Muscle of leg (tissue), 11 donors: ENCODE measurements around the gene HSPB7. TPM values are rescaled to one million over a fixed set of nuclear protein-coding genes. Genes with fewer than 3 reads are reported as not detected.

Experiments used
- DNase-seq: peaks from one replicate; pipeline ENCODE4 v3.0.0; 2013
- H3K27ac ChIP-seq: one replicate; pipeline ENCODE4 v1.5.1; 2013; ENCODE audit warnings: mild to moderate bottlenecking, low read length, control low read depth
- H3K27me3 ChIP-seq: one replicate; pipeline ENCODE4 v1.6.1; 2013; ENCODE audit warnings: low read length; ENCODE audit not compliant: control insufficient read depth, insufficient read depth
- H3K36me3 ChIP-seq: one replicate; pipeline ENCODE4 v1.6.1; 2013; ENCODE audit warnings: low read length; ENCODE audit not compliant: control insufficient read depth, insufficient read depth
- H3K4me1 ChIP-seq: one replicate; pipeline ENCODE4 v1.6.1; 2013; ENCODE audit warnings: low read length; ENCODE audit not compliant: control insufficient read depth, insufficient read depth
- H3K4me3 ChIP-seq: one replicate; pipeline ENCODE4 v1.5.1; 2013; ENCODE audit warnings: low read length, control low read depth
- H3K9me3 ChIP-seq: replicated peaks from 2 replicates; pipeline ENCODE4 v1.6.1; 2013; ENCODE audit warnings: low read depth, low read length; ENCODE audit not compliant: control insufficient read depth
- WGBS: methylation state at CpG from one replicate; pipeline ENCODE4 v1.1.5; 2013; ENCODE audit warnings: missing lambda C conversion rate; ENCODE audit not compliant: insufficient coverage; 5-methylcytosine and 5-hydroxymethylcytosine counted together
- polyA plus RNA-seq, 8 donors: library from polyadenylated mRNA; unstranded; fragments of 120-200 nt; gene quantifications; one replicate each; pipeline versions ENCODE4 v1.2.1 to v1.2.3, GENCODE V29; 2013; ENCODE audit warnings: inconsistent platforms in 1 of 8, low replicate concordance in 1 of 8; ENCODE audit not compliant: insufficient read length in 8 of 8, insufficient read depth in 1 of 8
- total RNA-seq: library from RNA; stranded (reverse); fragments of 120-200 nt; gene quantifications from one replicate; pipeline ENCODE4 v1.2.4, GENCODE V29; 2013

Gene HSPB7
- total and polyA plus RNA-seq, 9 donors: 39.5 to 165 (median 136) TPM

DNA sequence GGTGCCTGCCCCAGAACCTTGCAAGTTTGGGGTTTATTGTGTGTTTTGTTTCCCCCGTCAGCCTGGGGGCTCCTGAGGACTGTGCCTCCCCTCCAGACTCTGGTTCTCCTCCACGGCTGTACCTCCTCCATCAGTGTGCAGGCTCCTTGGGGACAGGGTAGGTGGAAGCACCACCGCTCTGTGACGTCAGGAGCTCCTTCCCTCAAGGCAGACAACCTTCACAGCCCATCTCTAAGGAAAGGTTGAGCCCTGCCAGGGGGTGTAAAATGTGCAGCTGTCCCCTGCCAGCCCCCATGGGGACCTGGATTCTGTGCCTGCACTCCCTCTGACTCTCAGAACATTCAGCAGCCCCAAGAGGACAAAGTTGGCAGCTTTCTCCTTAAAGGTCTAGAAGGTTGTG, 465 bp upstream of the HSPB7 start:
- Histone ChIP-seq H3K36me3 (peaks cover 8% of the 10 kb centered on the region), H3K4me3 (peak overlapping the region; percentile 53), H3K27ac (peak overlapping the region; percentile 97), H3K4me1 (peaks cover 85% of the 10 kb centered on the region), H3K27me3 (peaks cover 18% of the 10 kb centered on the region), H3K9me3 (no peaks in the 10 kb centered on the region)
- DNase-seq: peak; percentile 46
- WGBS: no CpG with 5 or more reads among the region's 4 CpGs

DNA sequence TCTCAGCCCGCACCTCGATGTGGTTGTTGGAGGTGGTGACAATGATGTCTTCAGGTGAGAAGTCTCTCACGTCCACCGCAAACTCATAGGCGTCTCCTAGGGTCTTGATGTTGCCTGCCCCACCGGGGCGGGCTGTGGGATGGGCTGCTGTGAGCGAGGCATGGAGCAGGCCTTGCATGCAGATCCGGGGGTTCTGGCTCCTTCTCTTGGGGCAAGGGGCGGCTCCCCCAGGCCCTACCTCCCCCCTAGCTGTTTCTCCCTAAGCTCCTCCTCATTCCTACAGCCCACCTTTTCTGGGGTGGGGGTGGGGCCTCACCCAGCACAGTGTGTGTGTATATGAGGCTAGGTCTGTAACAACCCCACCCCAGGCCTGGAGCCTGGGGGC, 775 bp downstream of the HSPB7 start:
- H3K9me3 ChIP-seq: no peaks in the 10 kb centered on the region
- peaks cover 8% of the 10 kb centered on the region for H3K36me3 ChIP-seq
- peak overlapping the region; percentile 97 for H3K27ac ChIP-seq
- DNase-seq: no peak
- H3K27me3 ChIP-seq: peaks cover 12% of the 10 kb centered on the region
- H3K4me3 ChIP-seq: peak overlapping the region; percentile 53
- 71% methylated on average over 6 of the region's 10 CpGs for WGBS
- H3K4me1 ChIP-seq: peaks cover 93% of the 10 kb centered on the region

DNA sequence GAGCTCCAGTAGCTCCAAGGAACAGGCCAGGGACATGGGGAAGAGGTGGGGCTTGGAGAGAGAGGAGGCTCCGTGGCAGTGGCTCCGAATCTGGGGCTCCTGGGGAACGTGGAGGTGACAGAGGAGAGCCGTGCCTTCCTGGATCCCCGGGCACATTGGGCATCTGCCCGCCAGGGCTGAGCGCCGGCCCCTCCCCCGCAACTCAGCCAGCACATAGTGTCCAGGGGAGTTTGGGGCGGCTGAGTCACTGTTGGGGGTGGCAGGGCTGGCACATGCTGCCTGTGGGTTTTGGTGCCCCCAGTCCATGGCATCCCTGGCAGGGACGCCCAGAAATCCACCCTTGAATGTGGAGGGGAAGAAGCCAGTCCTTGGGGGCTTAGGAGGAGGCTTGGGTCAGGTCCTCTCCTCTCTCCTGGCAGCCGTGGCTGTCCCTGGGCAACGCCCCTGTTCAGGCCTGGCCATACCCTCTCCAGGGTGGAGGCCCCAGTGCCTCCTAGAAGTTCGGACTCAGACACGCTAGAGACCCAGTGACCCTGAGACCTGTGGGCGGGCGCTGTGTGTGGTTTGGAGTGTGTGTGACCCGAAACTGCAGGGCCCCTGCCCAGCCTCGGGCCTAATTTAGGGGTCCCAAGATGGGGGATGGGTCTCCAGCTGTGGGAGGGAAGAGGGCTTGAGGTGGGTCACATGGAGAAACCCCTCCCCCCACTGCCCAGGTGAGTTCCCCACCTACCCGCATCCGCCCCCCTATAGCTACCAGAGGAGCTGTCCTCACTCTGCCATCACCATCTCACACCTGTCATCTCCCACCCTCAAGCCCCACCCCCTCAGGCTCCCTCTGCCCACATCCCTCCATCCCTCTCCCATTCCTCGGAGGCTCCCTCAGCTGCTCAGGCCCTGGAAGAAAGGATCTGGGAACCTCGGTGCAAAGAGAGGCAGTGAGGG, 1.6 kb downstream of the HSPB7 start:
- peaks cover 8% of the 10 kb centered on the region for H3K36me3 ChIP-seq
- DNase-seq: no peak
- H3K27ac ChIP-seq: peak overlapping the region; percentile 97
- H3K4me1 ChIP-seq: peaks cover 86% of the 10 kb centered on the region
- H3K9me3 ChIP-seq: no peaks in the 10 kb centered on the region
- peaks cover 5% of the 10 kb centered on the region for H3K27me3 ChIP-seq
- H3K4me3 ChIP-seq: peak overlapping the region; percentile 53
- WGBS: 65% methylated on average over 9 of the region's 23 CpGs

DNA sequence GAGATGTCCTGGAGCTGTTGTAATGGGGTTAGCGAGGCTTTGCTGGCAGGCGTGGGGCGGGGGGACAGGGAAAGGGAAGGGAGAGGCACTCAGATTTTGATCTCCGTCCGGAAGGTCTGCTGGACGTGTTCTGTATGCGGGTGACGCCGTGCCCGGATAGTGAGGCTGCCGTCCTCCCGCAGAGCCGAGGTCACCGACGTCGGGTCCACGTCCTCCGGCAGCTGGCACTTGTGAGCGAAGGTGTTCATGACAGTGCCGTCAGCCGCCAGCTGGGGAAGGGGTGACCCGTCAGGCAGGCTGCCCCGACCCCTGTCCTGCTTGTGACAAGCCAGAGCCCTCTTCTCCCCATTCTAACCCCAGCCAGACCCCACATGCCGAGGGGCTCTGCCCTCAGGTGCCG, 2.4 kb downstream of the HSPB7 start:
- Histone ChIP-seq H3K4me1 (peaks cover 84% of the 10 kb centered on the region), H3K4me3 (no peak overlapping the region), H3K36me3 (peaks cover 8% of the 10 kb centered on the region), H3K9me3 (no peaks in the 10 kb centered on the region), H3K27ac (peak overlapping the region; percentile 85), H3K27me3 (peaks cover under 1% of the 10 kb centered on the region)
- WGBS: 92% methylated on average over 24 of the region's 25 CpGs
- no peak for DNase-seq

DNA sequence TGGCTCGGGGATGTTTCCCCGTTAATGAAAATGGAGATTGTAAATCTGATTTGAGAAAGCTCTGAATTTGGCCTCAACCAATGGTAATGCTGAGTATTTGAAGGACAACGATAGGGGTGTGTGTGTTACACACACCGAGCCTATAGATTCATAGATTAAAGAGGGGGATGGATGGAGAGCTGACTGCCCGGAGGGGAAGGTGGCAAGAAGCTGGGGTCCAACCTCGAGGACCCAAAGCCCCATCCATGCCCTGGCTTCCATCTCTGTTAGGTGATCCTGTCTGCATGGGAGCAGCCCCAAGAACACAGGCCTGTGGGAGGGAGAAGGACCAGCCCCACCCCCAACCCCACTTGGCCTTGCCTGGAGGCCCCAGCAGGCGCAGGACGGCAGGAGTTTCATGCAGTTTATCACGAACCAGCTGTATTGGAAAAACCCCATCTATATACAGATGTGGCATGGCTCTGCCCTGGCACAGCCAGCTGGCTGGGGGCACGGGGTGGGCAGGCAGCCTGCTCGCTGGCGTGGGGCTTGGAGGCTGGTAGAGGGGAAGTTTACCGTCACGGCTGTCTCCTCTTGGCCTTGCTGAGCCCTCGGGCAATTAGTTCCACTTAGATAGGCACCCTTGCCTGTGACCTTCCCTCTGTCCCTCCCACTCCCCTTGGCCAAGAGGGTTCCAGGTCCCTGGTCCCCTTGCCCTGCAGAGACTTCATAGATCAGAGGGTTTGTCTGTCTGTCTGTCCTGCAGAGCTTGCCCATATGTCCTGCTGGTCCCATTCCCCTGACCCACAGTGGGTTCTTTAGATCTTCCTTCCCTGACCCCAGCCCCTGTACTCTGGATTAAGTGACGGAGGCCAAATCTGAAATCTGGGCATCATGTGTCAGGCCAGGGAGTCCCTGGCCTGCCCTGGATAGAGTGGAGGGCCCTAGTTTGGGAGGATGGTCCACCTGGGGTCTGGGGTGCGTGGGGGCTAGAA, 3.0 kb downstream of the HSPB7 start:
- Histone ChIP-seq H3K9me3 (no peaks in the 10 kb centered on the region), H3K36me3 (peaks cover 8% of the 10 kb centered on the region), H3K27ac (peak overlapping the region; percentile 85), H3K27me3 (no peaks in the 10 kb centered on the region), H3K4me3 (no peak overlapping the region), H3K4me1 (peaks cover 77% of the 10 kb centered on the region)
- WGBS: 63% methylated on average over 6 of the region's 17 CpGs
- DNase-seq: peak; percentile 60

DNA sequence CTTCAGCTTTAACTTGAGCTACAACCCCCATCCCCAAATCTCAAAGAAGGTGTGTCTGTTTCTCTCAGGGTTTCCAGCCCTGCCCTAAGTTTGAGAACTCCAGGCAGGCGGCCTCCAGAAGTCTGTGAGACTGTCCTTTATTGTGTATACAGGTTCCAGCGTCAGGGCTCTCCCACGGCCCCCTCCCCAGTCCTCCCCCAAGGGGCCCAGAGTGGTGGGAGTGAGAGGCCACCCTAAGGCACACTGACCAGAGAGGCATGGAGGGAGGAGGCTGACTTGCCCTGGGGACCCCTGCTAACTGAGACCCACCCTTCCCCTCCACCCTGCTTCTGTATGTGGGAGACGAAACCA, 4.0 kb downstream of the HSPB7 start:
- Histone ChIP-seq H3K9me3 (no peaks in the 10 kb centered on the region), H3K36me3 (peaks cover 8% of the 10 kb centered on the region), H3K4me1 (peaks cover 68% of the 10 kb centered on the region), H3K27me3 (no peaks in the 10 kb centered on the region), H3K4me3 (no peak overlapping the region), H3K27ac (peak overlapping the region; percentile 85)
- DNase-seq: no peak
- no CpG with 5 or more reads among the region's 4 CpGs for WGBS

DNA sequence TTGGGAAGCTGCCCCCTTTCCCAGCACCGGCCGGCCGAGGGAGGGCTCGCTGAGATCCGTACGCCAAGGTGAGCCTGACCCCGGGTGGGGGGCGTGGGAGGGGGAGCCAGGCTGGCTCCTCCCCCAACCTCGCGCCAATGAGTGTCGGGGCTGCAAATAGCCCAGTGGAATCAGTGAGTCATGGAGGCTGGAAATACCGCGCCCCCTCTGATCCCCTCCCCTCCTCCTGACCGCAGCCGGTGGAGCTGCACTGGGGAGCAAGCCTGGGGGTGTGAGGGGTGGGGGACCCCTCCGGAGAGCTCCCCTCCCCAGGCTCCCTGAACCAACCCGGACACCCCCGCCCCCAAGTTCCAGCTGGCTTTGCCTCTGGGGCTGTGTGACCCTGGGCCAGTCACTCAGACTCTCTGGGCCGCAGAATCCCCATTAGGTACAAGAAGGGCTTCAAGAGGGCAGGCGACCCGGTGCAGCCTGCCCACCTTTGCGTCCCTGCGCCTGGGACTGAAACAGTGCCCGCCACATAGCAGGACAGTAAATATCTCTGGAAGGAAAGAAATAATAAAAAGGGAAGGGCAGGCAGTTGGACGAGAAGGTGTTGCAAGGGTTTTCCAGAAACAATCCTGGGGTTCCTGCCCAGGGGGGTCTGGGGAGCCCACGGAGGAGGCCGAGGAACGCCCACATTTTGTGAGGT, 4.5 kb downstream of the HSPB7 start:
- Histone ChIP-seq H3K9me3 (no peaks in the 10 kb centered on the region), H3K4me1 (peaks cover 63% of the 10 kb centered on the region), H3K27me3 (no peaks in the 10 kb centered on the region), H3K36me3 (peaks cover 8% of the 10 kb centered on the region), H3K27ac (peak overlapping the region; percentile 85), H3K4me3 (peak overlapping the region; percentile 3)
- DNase-seq: peak; percentile 86
- WGBS: 26% methylated on average over 16 of the region's 28 CpGs

DNA sequence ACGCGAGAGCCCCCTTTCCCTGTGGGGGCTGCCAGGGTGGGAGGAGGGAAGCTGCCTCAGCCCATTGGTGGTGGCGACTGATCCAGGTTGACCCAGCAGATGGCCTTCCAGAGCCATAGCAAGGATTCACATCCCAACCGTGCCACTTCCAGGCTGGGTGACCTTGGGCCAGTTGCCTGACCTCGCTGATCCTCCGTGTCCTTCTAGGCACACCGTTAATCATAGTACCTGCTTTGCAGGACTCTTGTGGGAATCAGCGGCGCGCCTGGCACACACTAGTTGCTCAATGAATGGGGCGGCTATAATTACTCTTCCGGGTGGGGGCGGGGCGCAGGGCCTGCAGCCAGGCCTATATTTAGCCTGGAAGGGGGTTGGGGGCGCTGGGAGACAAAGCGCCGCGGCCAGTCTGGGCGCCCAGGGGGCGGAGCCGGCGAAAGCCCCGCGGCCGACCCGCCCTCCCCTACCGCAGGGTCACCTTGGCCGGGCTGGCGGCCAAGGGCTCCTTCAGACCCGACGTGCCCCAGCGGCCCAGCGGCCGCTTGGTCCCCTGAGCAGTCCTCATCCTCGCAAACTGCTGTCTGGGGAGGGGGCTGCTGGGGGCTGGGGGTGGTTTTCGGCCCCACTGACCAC, 5.1 kb downstream of the HSPB7 start:
- WGBS: 6% methylated on average over 20 of the region's 36 CpGs

DNA sequence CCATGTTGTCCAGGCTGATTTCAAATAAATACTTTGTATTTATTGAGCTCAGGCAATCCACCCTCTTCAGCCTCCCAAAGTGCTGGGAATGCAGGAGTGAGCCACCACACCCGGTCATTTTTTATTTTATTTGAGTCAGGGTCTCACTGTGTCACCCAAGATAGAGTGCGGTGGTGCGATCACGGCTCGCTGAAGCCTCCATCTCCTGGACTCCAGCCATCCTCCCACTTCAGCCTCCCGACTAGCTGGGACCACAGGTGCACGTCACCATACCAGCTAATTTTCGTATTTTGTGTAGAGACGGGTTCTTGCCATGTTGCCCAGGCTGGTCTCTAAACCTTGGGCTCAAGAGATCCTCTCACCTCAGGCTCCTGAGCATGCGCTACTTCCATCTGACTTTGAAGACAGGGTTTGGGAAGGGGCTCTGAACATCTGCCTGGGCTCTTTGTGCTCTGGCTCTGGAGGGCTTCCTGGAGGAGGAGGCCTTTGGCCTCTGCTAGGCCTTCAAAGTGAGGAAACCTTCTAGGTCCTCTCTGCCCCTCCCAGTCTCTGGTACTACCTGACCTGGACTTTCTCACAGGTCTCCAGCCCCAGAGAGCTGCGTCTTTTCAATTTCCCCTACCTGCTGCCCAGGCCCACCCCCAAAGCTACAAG, 5.8 kb downstream of the HSPB7 start:
- no peaks in the 10 kb centered on the region for H3K27me3 ChIP-seq
- 90% methylated on average over 7 of the region's 11 CpGs for WGBS
- peaks cover 8% of the 10 kb centered on the region for H3K36me3 ChIP-seq
- peak overlapping the region; percentile 64 for H3K27ac ChIP-seq
- H3K9me3 ChIP-seq: no peaks in the 10 kb centered on the region
- peaks cover 50% of the 10 kb centered on the region for H3K4me1 ChIP-seq
- DNase-seq: no peak
- H3K4me3 ChIP-seq: no peak overlapping the region

More for the DNA sequence above, 5.1 kb downstream of the HSPB7 start:
- Histone ChIP-seq H3K9me3 (no peaks in the 10 kb centered on the region), H3K27me3 (no peaks in the 10 kb centered on the region), H3K36me3 (peaks cover 8% of the 10 kb centered on the region), H3K27ac (peak overlapping the region; percentile 85), H3K4me1 (peaks cover 56% of the 10 kb centered on the region), H3K4me3 (peak overlapping the region; percentile 3)
- peak; percentile 76 for DNase-seq
